ENCODE data around the gene RBPMS2. TPM values are rescaled to one million over a fixed set of nuclear protein-coding genes. Genes with fewer than 3 reads are reported as not detected.

RBPMS2 gene
- total and polyA plus RNA-seq, 4 donors, result 0.42 to 7.9 (median 2.4) TPM

GRCh38 chr15:64762546-64762945 is 12.8 kb downstream of the RBPMS2 start:
- no peak overlapping the region for H3K4me3 ChIP-seq (ENCODE audit: low read depth in 1 of 3, low read length in 3 of 3)
- no peak overlapping the region for H3K27ac ChIP-seq (ENCODE audit: low read depth in 1 of 2, low read length in 2 of 2)
- H3K36me3 ChIP-seq (ENCODE audit: control insufficient read depth in 4 of 4, insufficient read depth in 3 of 4, low read depth in 1 of 4, low read length in 3 of 4), result no peaks in the 10 kb centered on the region
- 96% methylated on average over 8 of the region's 8 CpGs for WGBS
- peaks cover 6 to 13% (median 10%) of the 10 kb centered on the region in 4 donors for H3K4me1 ChIP-seq (ENCODE audit: control insufficient read depth in 4 of 4, insufficient read depth in 4 of 4, low read length in 3 of 4)
- H3K9ac ChIP-seq (ENCODE audit: low read depth in 1 of 2, low read length in 2 of 2), result no peak overlapping the region
- TF ChIP-seq GABPA (IDR thresholded peaks at IDR 0.05 in 1 of 2, conservative IDR thresholded peaks at IDR 0.05 in 1 of 2) (no peak), YY1 (IDR thresholded peaks at IDR 0.05) (no peak), FOXA2 (IDR thresholded peaks at IDR 0.05) (no peak), EGR1 (IDR thresholded peaks at IDR 0.05; ENCODE audit: low read depth in 2 of 2) (no peak), MAX (IDR thresholded peaks at IDR 0.05) (no peak), NR2F2 (IDR thresholded peaks at IDR 0.05) (no peak), RAD21 (IDR thresholded peaks at IDR 0.05) (no peak), JUND (IDR thresholded peaks at IDR 0.05) (no peak), HNF4A (conservative IDR thresholded peaks at IDR 0.05) (no peak), TAF1 (conservative IDR thresholded peaks at IDR 0.05) (no peak)
- TF ChIP-seq, protein P1, sequence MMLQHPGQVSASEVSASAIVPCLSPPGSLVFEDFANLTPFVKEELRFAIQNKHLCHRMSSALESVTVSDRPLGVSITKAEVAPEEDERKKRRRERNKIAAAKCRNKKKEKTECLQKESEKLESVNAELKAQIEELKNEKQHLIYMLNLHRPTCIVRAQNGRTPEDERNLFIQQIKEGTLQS (IDR thresholded peaks at IDR 0.05), result no peak
- TF ChIP-seq, protein P2, sequence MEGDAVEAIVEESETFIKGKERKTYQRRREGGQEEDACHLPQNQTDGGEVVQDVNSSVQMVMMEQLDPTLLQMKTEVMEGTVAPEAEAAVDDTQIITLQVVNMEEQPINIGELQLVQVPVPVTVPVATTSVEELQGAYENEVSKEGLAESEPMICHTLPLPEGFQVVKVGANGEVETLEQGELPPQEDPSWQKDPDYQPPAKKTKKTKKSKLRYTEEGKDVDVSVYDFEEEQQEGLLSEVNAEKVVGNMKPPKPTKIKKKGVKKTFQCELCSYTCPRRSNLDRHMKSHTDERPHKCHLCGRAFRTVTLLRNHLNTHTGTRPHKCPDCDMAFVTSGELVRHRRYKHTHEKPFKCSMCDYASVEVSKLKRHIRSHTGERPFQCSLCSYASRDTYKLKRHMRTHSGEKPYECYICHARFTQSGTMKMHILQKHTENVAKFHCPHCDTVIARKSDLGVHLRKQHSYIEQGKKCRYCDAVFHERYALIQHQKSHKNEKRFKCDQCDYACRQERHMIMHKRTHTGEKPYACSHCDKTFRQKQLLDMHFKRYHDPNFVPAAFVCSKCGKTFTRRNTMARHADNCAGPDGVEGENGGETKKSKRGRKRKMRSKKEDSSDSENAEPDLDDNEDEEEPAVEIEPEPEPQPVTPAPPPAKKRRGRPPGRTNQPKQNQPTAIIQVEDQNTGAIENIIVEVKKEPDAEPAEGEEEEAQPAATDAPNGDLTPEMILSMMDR (IDR thresholded peaks at IDR 0.05; ENCODE audit: low read depth, low read length, missing input control), result no peak
- TF ChIP-seq, protein P3, sequence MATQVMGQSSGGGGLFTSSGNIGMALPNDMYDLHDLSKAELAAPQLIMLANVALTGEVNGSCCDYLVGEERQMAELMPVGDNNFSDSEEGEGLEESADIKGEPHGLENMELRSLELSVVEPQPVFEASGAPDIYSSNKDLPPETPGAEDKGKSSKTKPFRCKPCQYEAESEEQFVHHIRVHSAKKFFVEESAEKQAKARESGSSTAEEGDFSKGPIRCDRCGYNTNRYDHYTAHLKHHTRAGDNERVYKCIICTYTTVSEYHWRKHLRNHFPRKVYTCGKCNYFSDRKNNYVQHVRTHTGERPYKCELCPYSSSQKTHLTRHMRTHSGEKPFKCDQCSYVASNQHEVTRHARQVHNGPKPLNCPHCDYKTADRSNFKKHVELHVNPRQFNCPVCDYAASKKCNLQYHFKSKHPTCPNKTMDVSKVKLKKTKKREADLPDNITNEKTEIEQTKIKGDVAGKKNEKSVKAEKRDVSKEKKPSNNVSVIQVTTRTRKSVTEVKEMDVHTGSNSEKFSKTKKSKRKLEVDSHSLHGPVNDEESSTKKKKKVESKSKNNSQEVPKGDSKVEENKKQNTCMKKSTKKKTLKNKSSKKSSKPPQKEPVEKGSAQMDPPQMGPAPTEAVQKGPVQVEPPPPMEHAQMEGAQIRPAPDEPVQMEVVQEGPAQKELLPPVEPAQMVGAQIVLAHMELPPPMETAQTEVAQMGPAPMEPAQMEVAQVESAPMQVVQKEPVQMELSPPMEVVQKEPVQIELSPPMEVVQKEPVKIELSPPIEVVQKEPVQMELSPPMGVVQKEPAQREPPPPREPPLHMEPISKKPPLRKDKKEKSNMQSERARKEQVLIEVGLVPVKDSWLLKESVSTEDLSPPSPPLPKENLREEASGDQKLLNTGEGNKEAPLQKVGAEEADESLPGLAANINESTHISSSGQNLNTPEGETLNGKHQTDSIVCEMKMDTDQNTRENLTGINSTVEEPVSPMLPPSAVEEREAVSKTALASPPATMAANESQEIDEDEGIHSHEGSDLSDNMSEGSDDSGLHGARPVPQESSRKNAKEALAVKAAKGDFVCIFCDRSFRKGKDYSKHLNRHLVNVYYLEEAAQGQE (IDR thresholded peaks at IDR 0.05), result no peak
- no peaks in the 10 kb centered on the region for H3K9me3 ChIP-seq (ENCODE audit: control insufficient read depth in 4 of 4, low read length in 3 of 4)
- DNase-seq (ENCODE audit: low spot score), result no peak
- no peaks in the 10 kb centered on the region for H3K27me3 ChIP-seq (ENCODE audit: control insufficient read depth in 4 of 4, insufficient read depth in 4 of 4, low read length in 3 of 4)

DNA sequence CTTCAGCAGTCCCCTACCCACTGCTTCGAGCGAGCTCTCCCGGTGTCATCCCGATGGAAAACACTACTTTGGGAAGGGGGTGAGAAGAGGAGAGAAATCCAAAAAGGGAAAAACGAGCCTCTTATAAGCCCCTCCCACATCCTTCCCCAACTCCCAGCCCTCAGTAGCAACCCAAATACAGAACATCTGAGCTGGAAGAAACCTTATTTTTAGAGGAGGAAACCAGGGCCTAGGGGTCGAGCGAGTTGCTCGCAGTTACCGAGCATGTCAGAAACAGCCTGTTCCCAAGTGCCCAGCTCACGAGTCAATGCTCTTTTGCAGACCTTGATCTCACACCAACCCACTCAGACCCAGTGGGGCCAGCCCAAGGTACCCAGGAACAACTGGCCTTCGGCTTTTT is 14.2 kb downstream of the RBPMS2 start:
- WGBS, result 79% methylated on average over 11 of the region's 11 CpGs
- H3K27me3 ChIP-seq (ENCODE audit: control insufficient read depth in 4 of 4, insufficient read depth in 4 of 4, low read length in 3 of 4), result no peaks in the 10 kb centered on the region
- no peak for DNase-seq (ENCODE audit: low spot score)
- TF ChIP-seq HNF4A (conservative IDR thresholded peaks at IDR 0.05) (no peak), NR2F2 (IDR thresholded peaks at IDR 0.05) (peak; percentile 18)
- H3K4me3 ChIP-seq (ENCODE audit: low read depth in 1 of 3, low read length in 3 of 3), result no peak overlapping the region
- H3K36me3 ChIP-seq (ENCODE audit: control insufficient read depth in 4 of 4, insufficient read depth in 3 of 4, low read depth in 1 of 4, low read length in 3 of 4), result no peaks in the 10 kb centered on the region
- H3K9me3 ChIP-seq (ENCODE audit: control insufficient read depth in 4 of 4, low read length in 3 of 4), result no peaks in the 10 kb centered on the region
- no peak overlapping the region for H3K9ac ChIP-seq (ENCODE audit: low read depth in 1 of 2, low read length in 2 of 2)
- H3K27ac ChIP-seq (ENCODE audit: low read depth in 1 of 2, low read length in 2 of 2), result no peak overlapping the region
- H3K4me1 ChIP-seq (ENCODE audit: control insufficient read depth in 4 of 4, insufficient read depth in 4 of 4, low read length in 3 of 4), result peaks cover 6 to 13% (median 10%) of the 10 kb centered on the region in 4 donors

Data from liver (tissue), 9 donors.